Thyroid gland (tissue), 4 donors: ENCODE data around the gene UNC119.

Source experiments
- CTCF ChIP-seq, 6 experiments: fragments of 200-600 bp in 3 of 6; fragments of 450-650 bp in 3 of 6; sonication (generic) in 3 of 6; IDR thresholded peaks; one replicate each; pipeline ENCODE4 v1.5.1; 2016 to 2019; ENCODE audit warnings: antibody characterized with exemption in 6 of 6, mild to moderate bottlenecking in 2 of 6, inconsistent platforms in 1 of 6, moderate library complexity in 1 of 6
- POLR2A ChIP-seq, 2 donors: fragments of 450-650 bp; IDR thresholded peaks; one replicate each; pipeline ENCODE4 v1.6.1; 2017; ENCODE audit warnings: antibody characterized with exemption in 2 of 2, mild to moderate bottlenecking in 2 of 2, moderate library complexity in 1 of 2

GRCh38 chr17:28507567-28508203 is 44.7 kb downstream of the UNC119 start:
- TF ChIP-seq CTCF (IDR thresholded peaks at IDR 0.05) (no peak), POLR2A (IDR thresholded peaks at IDR 0.05) (no peak)
